ENCODE measurements around the gene SAMD4A.

DNA sequence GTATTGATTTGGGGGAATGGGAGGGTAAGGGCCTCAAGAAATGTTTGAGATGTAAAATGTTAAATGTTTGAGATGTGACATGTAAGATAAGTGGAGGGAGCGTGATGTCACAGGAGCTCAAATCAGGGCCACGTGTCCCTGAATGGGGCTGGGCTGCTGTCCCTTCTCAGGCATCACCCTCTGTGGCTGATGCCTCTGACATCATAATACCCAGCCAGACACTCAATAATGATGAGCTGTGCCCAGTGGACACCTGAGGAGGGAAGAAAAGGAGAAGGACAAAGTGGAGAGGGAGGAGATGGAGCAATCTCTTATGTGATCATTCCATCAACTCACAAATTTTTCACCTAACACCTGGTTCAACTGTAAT lies 120.8 kb downstream of the SAMD4A start:
- TF ChIP-seq CTCF (IDR thresholded peaks at IDR 0.05), result no peak
- no peak for TF ChIP-seq POLR2A (IDR thresholded peaks at IDR 0.05)
